Esophagus squamous epithelium (tissue), 4 donors: ENCODE measurements around the gene TAF10.

Source experiments
- CTCF ChIP-seq, 6 experiments: fragments of 450-650 bp in 4 of 6; fragments of 200-600 bp in 2 of 6; sonication (generic) in 2 of 6; IDR thresholded peaks; one replicate each; pipeline ENCODE4 v1.5.1; 2016 to 2019; ENCODE audit warnings: antibody characterized with exemption in 6 of 6, mild to moderate bottlenecking in 4 of 6, moderate library complexity in 4 of 6
- POLR2A ChIP-seq, 4 donors: fragments of 450-650 bp; IDR thresholded peaks; one replicate each; pipeline ENCODE4 v1.6.1; 2017; ENCODE audit warnings: antibody characterized with exemption in 4 of 4, mild to moderate bottlenecking in 4 of 4, moderate library complexity in 3 of 4

GRCh38 chr11:6568191-6568918 is 43.7 kb downstream of the TAF10 start:
- TF ChIP-seq POLR2A (IDR thresholded peaks at IDR 0.05) = no peak
- no peak for TF ChIP-seq CTCF (IDR thresholded peaks at IDR 0.05)
